ENCODE results near the gene GAB2. TPM values are rescaled to one million over a fixed set of nuclear protein-coding genes. Genes with fewer than 3 reads are reported as not detected.
A peak's percentile ranks its signal among the peaks of the same experiment; 100 is the strongest.

GAB2 gene
- total RNA-seq, 4 donors from 2014 or later: 26.3 to 84.8 (median 26.6) TPM

DNA sequence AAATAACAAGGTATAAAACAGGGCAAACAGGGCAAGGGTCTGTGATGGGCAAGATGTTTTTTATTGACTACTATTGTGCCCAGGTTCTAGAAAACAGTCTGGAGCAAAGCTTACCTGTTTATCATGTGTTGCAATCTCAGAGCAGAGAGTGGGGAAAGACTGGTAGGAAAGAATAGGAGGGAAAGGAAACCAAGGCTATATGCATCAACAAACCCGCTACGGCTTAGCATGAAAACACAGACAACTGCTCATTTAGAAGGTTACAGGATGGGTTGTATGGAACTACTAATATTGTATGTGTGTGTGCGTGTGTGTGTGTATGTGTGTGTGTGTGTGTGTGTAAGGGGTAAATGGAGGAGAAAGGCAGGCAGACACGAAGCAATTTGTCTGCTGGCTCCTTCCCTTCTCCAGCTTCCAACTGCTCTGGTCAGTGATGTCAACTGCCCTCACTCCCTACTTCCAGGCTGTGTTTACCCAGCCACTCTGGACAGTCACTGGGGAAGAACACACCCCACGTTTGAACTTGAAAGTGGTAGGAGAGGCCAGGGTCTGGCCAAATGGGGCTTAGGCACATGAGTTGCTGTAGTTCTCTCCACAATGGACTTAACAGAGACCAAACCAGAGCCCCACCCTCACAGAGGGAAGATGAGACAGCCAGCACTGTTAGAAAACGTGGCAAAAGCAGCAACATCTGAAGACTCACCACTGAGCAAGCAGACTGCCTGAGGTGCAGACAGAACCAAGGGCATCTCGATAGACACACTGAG is 47.0 kb downstream of the GAB2 start:
- H3K9me3 ChIP-seq: no peaks in the 10 kb centered on the region
- H3K27ac ChIP-seq: peak overlapping the region in 3 of 4 donors; percentile 17 to 43 (median 32)
- H3K4me1 ChIP-seq: peaks cover under 1 to 37% (median 9%) of the 10 kb centered on the region in 3 donors
- H3K36me3 ChIP-seq: no peaks in the 10 kb centered on the region
- H3K4me3 ChIP-seq: no peak overlapping the region
- H3K27me3 ChIP-seq: no peaks in the 10 kb centered on the region
- peak; percentile 73 for ATAC-seq
- no peak for TF ChIP-seq POLR2AphosphoS5 (IDR thresholded peaks at IDR 0.05)
- TF ChIP-seq POLR2A (IDR thresholded peaks at IDR 0.05): no peak
- TF ChIP-seq EP300 (IDR thresholded peaks at IDR 0.05): no peak
- TF ChIP-seq, protein P1, sequence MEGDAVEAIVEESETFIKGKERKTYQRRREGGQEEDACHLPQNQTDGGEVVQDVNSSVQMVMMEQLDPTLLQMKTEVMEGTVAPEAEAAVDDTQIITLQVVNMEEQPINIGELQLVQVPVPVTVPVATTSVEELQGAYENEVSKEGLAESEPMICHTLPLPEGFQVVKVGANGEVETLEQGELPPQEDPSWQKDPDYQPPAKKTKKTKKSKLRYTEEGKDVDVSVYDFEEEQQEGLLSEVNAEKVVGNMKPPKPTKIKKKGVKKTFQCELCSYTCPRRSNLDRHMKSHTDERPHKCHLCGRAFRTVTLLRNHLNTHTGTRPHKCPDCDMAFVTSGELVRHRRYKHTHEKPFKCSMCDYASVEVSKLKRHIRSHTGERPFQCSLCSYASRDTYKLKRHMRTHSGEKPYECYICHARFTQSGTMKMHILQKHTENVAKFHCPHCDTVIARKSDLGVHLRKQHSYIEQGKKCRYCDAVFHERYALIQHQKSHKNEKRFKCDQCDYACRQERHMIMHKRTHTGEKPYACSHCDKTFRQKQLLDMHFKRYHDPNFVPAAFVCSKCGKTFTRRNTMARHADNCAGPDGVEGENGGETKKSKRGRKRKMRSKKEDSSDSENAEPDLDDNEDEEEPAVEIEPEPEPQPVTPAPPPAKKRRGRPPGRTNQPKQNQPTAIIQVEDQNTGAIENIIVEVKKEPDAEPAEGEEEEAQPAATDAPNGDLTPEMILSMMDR (IDR thresholded peaks at IDR 0.05): no peak
- 49 to 63% methylated on average over 6 to 7 of the region's 7 CpGs for WGBS, 2 donors (ENCODE audit: low coverage in 1 of 2)

DNA sequence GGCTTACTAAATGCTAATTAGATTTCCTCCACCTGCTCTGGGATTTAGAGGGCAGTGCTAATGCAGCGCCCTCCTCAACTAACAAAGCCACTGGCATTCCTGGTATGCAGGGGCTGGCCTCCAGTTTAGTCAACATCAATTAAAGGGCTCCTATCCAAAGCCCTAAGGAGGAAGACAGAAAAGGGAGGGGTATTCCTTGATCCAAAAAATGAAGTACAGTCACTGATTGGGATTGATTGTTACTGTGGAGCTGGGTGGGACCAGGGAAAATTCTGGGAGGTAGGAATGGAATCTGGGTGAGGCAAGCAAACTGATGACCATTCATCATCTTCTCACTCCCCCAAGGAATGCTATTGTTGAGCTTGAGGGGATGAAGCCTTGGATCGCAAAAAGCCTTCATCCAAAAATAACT is 52.2 kb downstream of the GAB2 start:
- Histone ChIP-seq H3K9me3 (no peaks in the 10 kb centered on the region), H3K27ac (peak overlapping the region in 2 of 4 donors; percentile 14 to 19), H3K4me1 (peaks cover 4 to 19% (median 9%) of the 10 kb centered on the region in 3 donors), H3K36me3 (no peaks in the 10 kb centered on the region), H3K27me3 (no peaks in the 10 kb centered on the region), H3K4me3 (no peak overlapping the region)
- TF ChIP-seq POLR2AphosphoS5 (IDR thresholded peaks at IDR 0.05) (no peak), POLR2A (IDR thresholded peaks at IDR 0.05) (no peak), EP300 (IDR thresholded peaks at IDR 0.05) (no peak)
- TF ChIP-seq, protein P1 (IDR thresholded peaks at IDR 0.05): no peak
- ATAC-seq: no peak
- WGBS, 2 donors (ENCODE audit: low coverage in 1 of 2): 17% methylated on average over 1 to 2 of the region's 2 CpGs

DNA sequence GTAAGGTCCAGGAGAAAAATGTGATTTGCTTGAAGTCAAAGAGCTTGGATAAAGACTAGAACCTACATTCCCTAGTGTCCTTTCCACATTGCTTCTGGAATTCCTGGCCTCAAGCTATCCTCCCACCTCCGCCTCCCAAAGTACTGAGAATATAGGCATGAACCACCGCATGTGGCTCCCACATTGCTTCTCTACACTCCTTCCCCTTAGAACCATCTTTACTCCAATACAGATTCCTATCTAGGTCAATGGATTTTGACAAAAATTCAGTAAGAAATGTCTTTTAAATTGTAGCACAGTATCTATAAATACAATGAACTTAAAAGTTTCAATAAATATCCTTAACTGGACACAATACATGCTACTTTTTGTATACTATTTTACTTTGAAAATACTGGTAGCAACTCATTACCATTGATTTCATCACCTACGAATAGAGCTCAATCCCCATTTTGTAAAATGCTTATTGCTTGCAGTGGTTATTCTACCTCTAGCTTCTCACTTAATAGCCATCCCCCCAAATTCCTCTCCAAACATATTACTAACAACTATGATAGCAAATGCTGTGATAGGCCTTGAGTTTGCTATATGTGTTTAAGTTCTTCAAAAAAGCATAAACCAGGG is 53.4 kb downstream of the GAB2 start:
- no peaks in the 10 kb centered on the region for H3K27me3 ChIP-seq
- ATAC-seq: no peak
- H3K4me1 ChIP-seq: peaks cover 4 to 20% (median 9%) of the 10 kb centered on the region in 3 donors
- no peak overlapping the region for H3K4me3 ChIP-seq
- WGBS, 2 donors (ENCODE audit: low coverage in 1 of 2): 96 to 97% methylated on average over 3 of the region's 3 CpGs
- H3K27ac ChIP-seq: no peak overlapping the region
- no peaks in the 10 kb centered on the region for H3K36me3 ChIP-seq
- H3K9me3 ChIP-seq: no peaks in the 10 kb centered on the region
- TF ChIP-seq POLR2A (IDR thresholded peaks at IDR 0.05) (no peak), EP300 (IDR thresholded peaks at IDR 0.05) (no peak), POLR2AphosphoS5 (IDR thresholded peaks at IDR 0.05) (no peak)
- TF ChIP-seq, protein P1 (IDR thresholded peaks at IDR 0.05): no peak

DNA sequence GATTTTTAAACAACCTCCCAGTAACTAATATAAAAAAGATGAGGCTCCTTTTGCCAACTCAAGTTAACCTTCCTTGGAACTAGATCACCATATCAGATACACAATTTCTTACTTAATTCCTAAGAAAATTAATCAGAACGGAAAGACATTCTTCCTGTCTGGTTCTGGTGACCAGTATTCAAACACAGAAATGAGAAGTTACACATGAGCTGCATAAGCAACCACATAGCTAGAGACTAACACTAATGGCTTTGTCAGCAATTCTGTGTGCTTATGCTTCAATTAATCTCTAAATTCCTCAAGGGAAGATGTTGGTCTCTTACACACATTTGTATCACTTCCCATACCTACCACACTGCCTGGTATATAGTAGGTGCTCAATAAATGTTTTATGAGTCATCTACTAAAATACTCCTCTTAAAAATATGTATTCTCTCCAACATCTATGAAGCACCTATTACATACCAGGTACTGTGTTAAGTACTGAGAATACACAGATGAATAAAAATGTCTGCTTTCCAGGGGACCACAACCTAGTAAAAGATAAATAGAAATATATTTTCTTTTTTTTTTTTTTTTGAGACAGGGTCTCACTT is 54.5 kb downstream of the GAB2 start:
- 60 to 67% methylated on average over 1 of the region's 1 CpG for WGBS, 2 donors (ENCODE audit: low coverage in 1 of 2)
- no peak overlapping the region for H3K27ac ChIP-seq

More for the DNA sequence above, 54.5 kb downstream of the GAB2 start:
- no peak overlapping the region for H3K4me3 ChIP-seq
- H3K36me3 ChIP-seq: no peaks in the 10 kb centered on the region
- no peaks in the 10 kb centered on the region for H3K27me3 ChIP-seq
- no peaks in the 10 kb centered on the region for H3K9me3 ChIP-seq
- no peak for ATAC-seq
- peaks cover 4 to 23% (median 9%) of the 10 kb centered on the region in 3 donors for H3K4me1 ChIP-seq
- TF ChIP-seq, protein P1 (IDR thresholded peaks at IDR 0.05): no peak
- no peak for TF ChIP-seq POLR2AphosphoS5 (IDR thresholded peaks at IDR 0.05)
- TF ChIP-seq EP300 (IDR thresholded peaks at IDR 0.05): no peak
